Tibial nerve (tissue), 4 donors: ENCODE results near the gene PIP5K1B. TPM values are rescaled to one million over a fixed set of nuclear protein-coding genes. Genes with fewer than 3 reads are reported as not detected.

Experiments
- DNase-seq, 2 donors: peaks; one replicate each; pipeline ENCODE4 v3.0.0-alpha.2; 2019; ENCODE audit warnings: low spot score in 2 of 2
- H3K27ac ChIP-seq, 4 donors: fragments of 200-600 bp; sonication (generic) in 3 of 4; one replicate each; pipeline ENCODE4 v1.5.1; 2017 to 2019; ENCODE audit warnings: mild to moderate bottlenecking in 1 of 4
- H3K27me3 ChIP-seq, 2 donors: fragments of 200-600 bp; sonication (generic) in 1 of 2; one replicate each; pipeline versions ENCODE4 v1.5.1 to v1.6.0; 2017 to 2019
- H3K36me3 ChIP-seq, 3 donors: fragments of 200-600 bp; sonication (generic); one replicate each; pipeline ENCODE4 v1.5.1; 2018 to 2019
- H3K4me1 ChIP-seq, 4 donors: fragments of 200-600 bp; sonication (generic) in 3 of 4; one replicate each; pipeline ENCODE4 v1.5.1; 2017 to 2019
- H3K4me3 ChIP-seq, 4 donors: fragments of 200-600 bp; sonication (generic) in 3 of 4; one replicate each; pipeline ENCODE4 v1.5.1; 2017 to 2019; ENCODE audit warnings: mild to moderate bottlenecking in 1 of 4, moderate library complexity in 1 of 4
- H3K9me3 ChIP-seq, 4 donors: fragments of 200-600 bp; sonication (generic) in 3 of 4; one replicate each; pipeline ENCODE4 v1.5.1; 2017 to 2019
- EP300 ChIP-seq, 2 donors: sonication (generic); formaldehyde crosslinking; IDR thresholded peaks; one replicate each; pipeline ENCODE4 v1.6.1; 2017; ENCODE audit warnings: antibody characterized with exemption in 2 of 2, mild to moderate bottlenecking in 1 of 2
- POLR2A ChIP-seq, 2 donors: fragments of 450-650 bp; IDR thresholded peaks; one replicate each; pipeline ENCODE4 v1.6.1; 2017; ENCODE audit warnings: antibody characterized with exemption in 2 of 2, mild to moderate bottlenecking in 2 of 2, moderate library complexity in 2 of 2
- WGBS, 2 donors: methylation state at CpG; one replicate each; pipeline ENCODE4 v1.1.5; 2018; 5-methylcytosine and 5-hydroxymethylcytosine counted together
- total RNA-seq, 4 donors: library from RNA; depleted of rRNA; stranded (reverse); fragments of >200 nt; gene quantifications; one replicate each; pipeline ENCODE4 v1.1.0, GENCODE V29; 2016
- TF ChIP-seq, protein P1 (sequence below), 5 experiments: fragments of 200-600 bp in 3 of 5; fragments of 450-650 bp in 2 of 5; sonication (generic) in 3 of 5; IDR thresholded peaks; one replicate each; pipeline ENCODE4 v1.5.1; 2016 to 2019; ENCODE audit warnings: antibody characterized with exemption in 5 of 5, mild to moderate bottlenecking in 3 of 5, moderate library complexity in 2 of 5

The PIP5K1B gene
- total RNA-seq, 4 donors from 2014 or later, result 0.20 to 6.8 (median 3.5) TPM

DNA sequence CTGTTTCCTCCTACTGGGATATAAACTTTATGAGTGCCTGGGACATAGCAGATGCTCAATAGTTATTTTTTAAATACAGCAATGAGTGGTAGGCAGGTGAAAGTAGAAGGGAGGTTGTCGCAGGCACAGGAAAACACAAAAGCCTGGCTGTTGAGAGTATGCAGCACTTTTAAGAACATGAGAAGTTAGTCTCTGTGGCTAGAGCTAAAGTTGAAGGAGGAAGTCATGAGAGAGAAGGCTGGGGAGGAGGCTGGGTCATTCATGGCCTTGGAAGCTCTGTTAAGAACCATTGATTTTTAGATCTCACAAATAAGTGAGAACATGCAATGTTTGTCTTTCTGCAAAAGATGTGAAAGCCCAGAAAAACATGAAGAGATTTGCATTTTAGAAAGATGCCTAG lies 182.2 kb downstream of the PIP5K1B start:
- H3K4me3 ChIP-seq, result no peak overlapping the region
- H3K27ac ChIP-seq, result no peak overlapping the region
- 76 to 77% methylated on average over 1 of the region's 1 CpG for WGBS, 2 donors
- H3K4me1 ChIP-seq, result no peaks in the 10 kb centered on the region
- H3K27me3 ChIP-seq, result no peaks in the 10 kb centered on the region
- H3K36me3 ChIP-seq, result no peaks in the 10 kb centered on the region
- TF ChIP-seq, protein P1, sequence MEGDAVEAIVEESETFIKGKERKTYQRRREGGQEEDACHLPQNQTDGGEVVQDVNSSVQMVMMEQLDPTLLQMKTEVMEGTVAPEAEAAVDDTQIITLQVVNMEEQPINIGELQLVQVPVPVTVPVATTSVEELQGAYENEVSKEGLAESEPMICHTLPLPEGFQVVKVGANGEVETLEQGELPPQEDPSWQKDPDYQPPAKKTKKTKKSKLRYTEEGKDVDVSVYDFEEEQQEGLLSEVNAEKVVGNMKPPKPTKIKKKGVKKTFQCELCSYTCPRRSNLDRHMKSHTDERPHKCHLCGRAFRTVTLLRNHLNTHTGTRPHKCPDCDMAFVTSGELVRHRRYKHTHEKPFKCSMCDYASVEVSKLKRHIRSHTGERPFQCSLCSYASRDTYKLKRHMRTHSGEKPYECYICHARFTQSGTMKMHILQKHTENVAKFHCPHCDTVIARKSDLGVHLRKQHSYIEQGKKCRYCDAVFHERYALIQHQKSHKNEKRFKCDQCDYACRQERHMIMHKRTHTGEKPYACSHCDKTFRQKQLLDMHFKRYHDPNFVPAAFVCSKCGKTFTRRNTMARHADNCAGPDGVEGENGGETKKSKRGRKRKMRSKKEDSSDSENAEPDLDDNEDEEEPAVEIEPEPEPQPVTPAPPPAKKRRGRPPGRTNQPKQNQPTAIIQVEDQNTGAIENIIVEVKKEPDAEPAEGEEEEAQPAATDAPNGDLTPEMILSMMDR (IDR thresholded peaks at IDR 0.05), result no peak
- TF ChIP-seq EP300 (IDR thresholded peaks at IDR 0.05) (no peak), POLR2A (IDR thresholded peaks at IDR 0.05) (no peak)
- no peak for DNase-seq
- no peaks in the 10 kb centered on the region for H3K9me3 ChIP-seq

DNA sequence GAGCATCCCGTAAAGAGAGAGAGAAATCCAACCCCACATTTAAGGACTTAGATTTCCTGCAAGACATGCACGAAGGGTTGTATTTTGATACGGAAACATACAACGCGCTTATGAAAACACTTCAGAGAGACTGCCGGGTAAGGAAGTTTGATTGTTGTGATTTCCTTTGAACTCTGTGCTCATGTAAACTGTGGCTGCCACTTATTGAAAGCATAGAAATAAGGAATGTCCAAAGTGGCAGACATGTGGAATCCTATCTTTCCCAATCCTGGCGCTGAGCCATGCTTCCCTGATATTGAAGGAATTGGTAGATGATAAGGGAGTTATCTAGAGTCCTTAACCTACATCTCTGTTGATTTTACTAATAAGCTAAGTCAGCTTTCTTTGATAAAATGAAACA lies 189.5 kb downstream of the PIP5K1B start:
- Histone ChIP-seq H3K9me3 (no peaks in the 10 kb centered on the region), H3K27ac (no peak overlapping the region), H3K4me1 (peaks cover 0 to 8% (median 2%) of the 10 kb centered on the region in 4 donors), H3K4me3 (no peak overlapping the region), H3K36me3 (no peaks in the 10 kb centered on the region), H3K27me3 (no peaks in the 10 kb centered on the region)
- WGBS, 2 donors, result 69 to 74% methylated on average over 7 of the region's 7 CpGs
- no peak for DNase-seq
- no peak for TF ChIP-seq EP300 (IDR thresholded peaks at IDR 0.05)
- no peak for TF ChIP-seq POLR2A (IDR thresholded peaks at IDR 0.05)
- TF ChIP-seq, protein P1 (IDR thresholded peaks at IDR 0.05), result no peak

DNA sequence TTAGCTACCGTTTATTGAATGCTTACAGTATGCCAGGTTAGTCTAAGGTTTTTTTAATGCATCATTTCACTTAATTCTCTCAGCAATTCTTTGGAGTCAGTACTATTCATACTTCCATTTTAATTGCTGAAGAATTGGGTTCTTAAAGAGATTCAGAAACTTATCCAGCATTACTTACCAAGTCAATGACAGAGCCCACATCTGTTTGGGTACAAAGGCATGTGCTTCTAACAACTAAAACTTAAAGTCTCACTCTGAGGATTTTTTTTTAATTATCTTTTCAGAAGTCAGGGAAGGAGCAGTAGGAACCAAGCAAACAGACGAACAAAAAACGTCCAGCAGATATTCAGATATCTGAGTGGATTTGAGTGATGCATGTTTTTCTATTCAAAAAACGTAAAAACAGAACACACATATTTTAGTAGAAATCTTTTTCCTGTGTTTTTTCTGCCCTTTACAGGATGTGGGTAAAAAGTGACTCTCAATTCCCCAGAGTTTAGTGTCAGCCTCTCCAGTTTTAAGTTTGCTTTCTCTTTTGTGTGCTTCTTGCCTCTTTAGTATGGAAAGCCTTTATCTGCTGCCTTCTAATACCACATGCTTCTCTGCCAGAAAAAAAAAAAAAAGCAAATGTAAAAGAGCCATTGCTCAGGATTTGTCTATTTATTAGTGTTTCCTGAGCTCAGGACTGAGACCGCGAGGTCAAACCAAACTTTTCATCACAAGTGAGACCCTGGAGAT lies 190.9 kb downstream of the PIP5K1B start:
- no peaks in the 10 kb centered on the region for H3K9me3 ChIP-seq
- DNase-seq, result no peak
- H3K4me1 ChIP-seq, result peaks cover 0 to 8% (median 2%) of the 10 kb centered on the region in 4 donors
- 41 to 43% methylated on average over 6 of the region's 6 CpGs for WGBS, 2 donors
- H3K4me3 ChIP-seq, result no peak overlapping the region
- H3K27ac ChIP-seq, result peak overlapping the region in 1 of 4 donors; percentile 16
- no peaks in the 10 kb centered on the region for H3K27me3 ChIP-seq
- TF ChIP-seq POLR2A (IDR thresholded peaks at IDR 0.05), result no peak
- no peaks in the 10 kb centered on the region for H3K36me3 ChIP-seq

DNA sequence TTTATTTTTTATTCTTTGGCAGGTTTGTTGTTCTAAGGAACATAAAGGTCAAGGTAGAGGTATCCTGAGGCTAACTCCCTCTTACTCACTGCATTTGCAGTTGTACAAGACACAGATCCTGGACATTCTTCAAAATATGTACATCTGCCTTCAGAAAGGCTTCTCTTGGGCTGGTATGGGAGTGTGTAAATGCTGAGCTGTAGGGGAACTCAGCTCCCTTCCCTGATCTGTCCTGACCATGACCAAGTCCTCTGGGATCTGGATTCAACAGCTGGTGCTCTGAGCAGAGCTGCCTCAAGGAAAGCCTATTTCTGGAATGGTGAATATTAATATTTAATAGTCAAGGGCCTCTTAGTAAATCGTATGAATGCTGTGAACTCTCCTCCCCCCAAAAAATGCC lies 191.4 kb downstream of the PIP5K1B start:
- peaks cover 0 to 8% (median 2%) of the 10 kb centered on the region in 4 donors for H3K4me1 ChIP-seq
- H3K27ac ChIP-seq, result peak overlapping the region in 1 of 4 donors; percentile 16
- H3K36me3 ChIP-seq, result no peaks in the 10 kb centered on the region
- no peaks in the 10 kb centered on the region for H3K27me3 ChIP-seq
- DNase-seq, result no peak
- no peak overlapping the region for H3K4me3 ChIP-seq
- H3K9me3 ChIP-seq, result no peaks in the 10 kb centered on the region
- no peak for TF ChIP-seq EP300 (IDR thresholded peaks at IDR 0.05)
- TF ChIP-seq, protein P1 (IDR thresholded peaks at IDR 0.05), result no peak
- TF ChIP-seq POLR2A (IDR thresholded peaks at IDR 0.05), result no peak
- 58 to 62% methylated on average over 1 of the region's 1 CpG for WGBS, 2 donors

DNA sequence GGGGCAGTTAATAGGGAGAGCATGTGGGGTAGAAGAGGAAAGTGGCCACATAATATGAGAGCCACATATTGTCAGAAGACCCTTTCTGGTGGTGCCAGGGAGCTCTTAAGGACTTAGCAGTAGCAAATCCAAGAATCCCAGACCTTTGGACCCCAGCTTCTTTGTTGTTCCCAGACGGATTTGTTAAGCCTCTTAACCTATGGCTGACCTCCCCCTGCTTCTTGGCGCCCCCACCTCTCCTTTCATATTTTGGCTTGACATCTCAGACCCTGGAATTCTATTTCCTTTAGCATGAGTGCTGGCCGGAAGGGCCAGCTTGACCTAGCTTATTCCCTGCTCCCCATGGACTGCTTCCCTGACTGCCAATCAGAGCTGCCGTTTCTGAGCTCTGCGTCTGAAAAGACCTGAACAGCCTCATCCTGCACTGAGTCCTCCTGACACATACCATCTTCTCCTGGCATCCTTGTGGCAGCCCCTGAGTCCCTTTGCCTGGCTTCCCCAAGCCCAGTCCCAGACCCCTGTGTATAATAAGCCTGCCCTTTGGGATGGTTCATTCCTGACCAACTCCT lies 192.6 kb downstream of the PIP5K1B start:
- H3K27ac ChIP-seq, result no peak overlapping the region
- 22 to 35% methylated on average over 5 of the region's 5 CpGs for WGBS, 2 donors

More for the DNA sequence above, 192.6 kb downstream of the PIP5K1B start:
- TF ChIP-seq, protein P1 (IDR thresholded peaks at IDR 0.05), result no peak
- TF ChIP-seq EP300 (IDR thresholded peaks at IDR 0.05) (no peak), POLR2A (IDR thresholded peaks at IDR 0.05) (no peak)
- Histone ChIP-seq H3K9me3 (no peaks in the 10 kb centered on the region), H3K4me3 (no peak overlapping the region), H3K4me1 (peaks cover 0 to 8% (median 2%) of the 10 kb centered on the region in 4 donors), H3K36me3 (no peaks in the 10 kb centered on the region), H3K27me3 (no peaks in the 10 kb centered on the region)
- DNase-seq, result no peak
